SHP77 treated with DMSO at 0.1 percent for 48 hours (cell line): Measurements from ENCODE around the gene POLR1D.

Experiments
- DNase-seq: peaks from one replicate; lab custom pipeline; 2025; lab: John Stamatoyannopoulos, UW

The POLR1D gene

DNA sequence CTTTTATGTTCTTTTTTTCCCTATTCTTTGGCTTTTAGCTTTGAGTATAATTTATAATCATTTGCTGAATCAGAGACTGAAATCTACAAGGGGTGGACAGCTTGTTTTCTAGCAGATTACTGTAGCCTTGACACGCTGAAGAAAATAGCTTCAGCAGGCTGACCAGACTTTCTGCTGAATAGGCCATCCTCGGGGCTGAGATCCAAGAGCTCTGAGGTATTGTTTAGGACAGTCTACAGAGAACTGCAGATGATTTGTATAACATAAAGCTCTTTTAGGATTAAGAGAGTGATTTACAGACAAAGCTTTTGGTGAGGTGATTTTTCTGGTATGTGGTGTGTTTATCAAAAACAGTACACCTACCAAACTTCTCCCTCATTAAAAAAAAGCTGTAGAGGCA is 16.8 kb downstream of the POLR1D start:
- DNase-seq = no peak

DNA sequence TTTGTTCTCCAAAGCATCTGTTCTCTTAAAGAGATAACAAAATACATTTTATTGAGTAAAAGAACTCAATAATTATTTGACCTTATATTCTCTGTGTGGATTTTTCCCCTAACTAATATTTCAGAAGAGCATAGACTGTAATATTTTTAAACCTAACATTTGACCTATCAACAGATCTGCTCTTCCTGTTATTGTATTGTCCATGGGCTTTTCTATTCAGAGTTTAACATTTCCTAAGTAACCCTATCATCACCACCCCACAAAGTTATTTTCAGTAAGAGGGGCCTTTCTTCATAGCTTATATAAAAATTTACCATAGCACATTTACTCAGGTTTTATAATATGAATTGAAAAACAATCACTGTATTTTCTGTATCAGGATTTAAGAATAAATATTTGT is 17.5 kb downstream of the POLR1D start:
- no peak for DNase-seq

DNA sequence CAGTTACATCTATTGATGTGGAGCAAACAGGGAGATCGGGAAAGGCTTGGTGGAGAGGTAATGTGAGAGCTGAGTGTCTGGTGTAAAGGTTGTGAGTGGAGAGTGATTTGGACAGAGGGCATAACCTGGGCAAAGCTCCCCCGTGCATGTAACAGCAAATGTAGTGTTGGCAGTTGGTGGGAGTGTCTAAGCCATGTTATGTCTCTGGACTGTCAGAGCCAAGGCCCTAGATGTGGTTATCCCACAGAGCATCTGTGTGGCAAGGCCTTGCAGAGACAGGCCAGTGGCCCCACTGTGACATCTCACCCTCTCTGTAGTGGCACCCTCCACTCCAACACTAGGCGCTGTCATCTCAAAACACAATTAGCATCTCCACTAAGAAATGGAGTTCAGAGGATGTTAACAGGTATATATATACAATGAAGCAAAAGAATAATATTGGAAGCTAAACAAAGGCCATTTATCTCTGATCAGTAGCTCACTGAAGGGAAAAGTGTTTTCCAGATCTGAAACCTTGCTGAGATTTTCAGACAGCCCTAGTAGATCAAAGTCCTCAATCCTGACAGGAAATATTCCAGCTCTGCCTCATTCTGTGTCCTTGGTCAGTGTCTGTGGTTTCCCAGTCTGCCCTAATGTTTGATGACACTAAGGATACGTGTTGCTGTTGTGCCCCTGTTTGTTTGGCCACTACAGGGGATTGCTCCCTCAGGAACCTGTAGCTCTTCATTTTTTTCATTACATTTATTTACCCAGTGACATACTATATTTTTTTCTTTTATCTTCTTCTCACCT is 20.2 kb downstream of the POLR1D start:
- DNase-seq = no peak

DNA sequence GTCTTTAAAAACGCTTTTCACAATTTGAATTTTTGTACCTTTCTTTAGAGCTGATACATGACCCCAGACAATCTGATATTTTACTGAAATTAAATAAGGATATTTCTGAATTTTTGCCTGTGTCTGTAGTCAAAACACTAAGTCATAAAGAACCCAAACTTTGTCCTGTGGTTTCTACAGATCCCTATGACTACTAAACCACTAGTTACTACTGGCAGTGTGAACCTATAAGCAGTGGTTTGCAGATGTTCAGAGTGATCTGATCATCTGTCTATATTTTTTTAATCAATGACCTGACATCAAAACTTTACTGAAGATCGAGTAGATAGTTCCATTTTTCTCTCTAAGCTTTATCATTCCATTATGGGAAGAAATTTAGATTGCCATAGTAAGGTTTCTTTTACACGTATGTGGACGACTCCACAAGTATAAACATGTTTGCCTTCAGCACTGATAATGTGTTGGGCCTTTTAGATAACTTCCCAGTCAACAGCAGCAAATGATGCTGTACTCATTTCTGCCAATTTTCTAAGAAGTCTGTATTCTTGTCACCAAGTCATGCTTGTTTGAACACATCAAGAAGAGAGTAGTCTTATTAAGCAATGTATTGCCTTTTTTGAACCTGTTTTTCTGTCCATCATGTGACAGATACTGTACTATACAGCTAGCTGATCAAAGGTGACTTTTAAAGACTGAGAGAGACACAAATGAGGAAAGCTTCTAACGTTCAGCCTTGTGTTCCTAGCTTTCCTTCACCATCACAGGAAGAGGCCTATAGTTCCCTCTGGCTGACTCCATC is 21.8 kb downstream of the POLR1D start:
- DNase-seq = no peak

DNA sequence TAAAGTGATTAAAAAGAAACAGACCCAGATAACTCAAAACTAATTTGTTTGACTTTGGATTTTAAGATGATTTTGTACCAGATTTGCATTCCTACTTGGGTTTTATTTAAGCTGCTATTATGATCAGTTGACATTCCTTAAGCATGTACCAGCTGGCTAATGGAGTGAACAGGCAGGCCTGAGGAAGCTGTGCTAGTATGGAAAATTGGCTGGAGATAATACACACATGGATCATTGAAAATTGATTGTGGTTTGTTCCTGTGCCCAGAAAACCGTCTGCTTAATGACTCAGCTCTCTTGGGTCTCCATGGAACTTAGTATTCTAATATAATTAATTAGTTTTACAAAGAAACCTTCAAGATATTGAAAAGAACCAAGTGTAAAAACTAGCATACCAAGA is 22.6 kb downstream of the POLR1D start:
- no peak for DNase-seq

DNA sequence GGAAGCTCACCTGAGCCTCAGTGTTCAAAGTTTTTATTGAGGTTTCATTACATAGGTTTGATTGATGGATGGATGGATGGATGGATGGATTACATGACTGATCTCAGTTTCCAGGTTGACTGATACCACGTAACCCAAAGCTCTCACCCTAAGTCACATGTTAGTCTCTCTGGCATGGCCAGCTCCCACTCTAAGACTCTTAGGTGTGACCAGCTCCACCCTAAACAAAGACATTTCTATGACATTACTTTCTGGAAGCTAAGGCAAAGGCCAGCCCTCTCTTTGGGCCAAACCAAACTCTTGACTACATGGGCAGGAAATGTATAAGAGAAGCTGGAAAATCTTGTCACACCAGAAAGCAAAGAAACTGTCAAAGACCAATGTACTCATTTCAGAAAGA is 28.6 kb downstream of the POLR1D start:
- no peak for DNase-seq

DNA sequence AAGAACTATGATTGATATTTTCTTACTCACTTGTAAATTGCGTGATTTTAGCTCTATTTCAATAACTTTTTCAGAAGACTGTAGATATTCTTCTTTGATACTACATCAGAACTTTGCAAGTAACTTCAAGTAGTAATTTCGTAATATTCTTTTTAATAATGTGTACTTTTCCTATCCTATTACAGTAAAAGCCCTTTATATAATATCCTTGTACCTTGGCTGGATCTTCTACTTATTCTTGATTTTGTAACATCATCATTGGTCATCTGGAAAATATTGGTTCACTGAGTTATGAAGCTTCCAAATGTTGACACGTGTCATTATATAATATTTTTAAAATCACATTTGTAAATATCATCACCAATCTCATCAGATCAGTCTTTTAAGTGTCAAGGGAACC is 32.4 kb downstream of the POLR1D start:
- DNase-seq = no peak

DNA sequence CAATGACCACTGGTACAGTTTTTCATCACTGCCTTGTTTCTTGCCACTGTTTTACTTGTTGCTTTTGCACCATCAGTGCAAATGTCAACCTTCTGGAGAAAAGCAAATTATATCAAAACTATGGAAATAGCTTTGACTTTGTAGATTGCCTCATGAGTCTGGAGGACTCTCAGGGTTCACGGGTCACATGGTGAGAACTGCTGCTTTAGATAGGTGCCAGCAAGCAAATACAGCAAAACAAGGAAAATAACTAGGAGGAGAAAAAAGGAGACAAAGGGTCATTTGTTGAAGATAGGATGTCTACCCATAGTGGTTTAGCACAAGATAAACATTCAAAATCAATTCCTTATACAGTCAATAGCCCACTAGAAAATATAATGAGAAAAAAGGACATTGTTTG is 33.1 kb downstream of the POLR1D start:
- no peak for DNase-seq

DNA sequence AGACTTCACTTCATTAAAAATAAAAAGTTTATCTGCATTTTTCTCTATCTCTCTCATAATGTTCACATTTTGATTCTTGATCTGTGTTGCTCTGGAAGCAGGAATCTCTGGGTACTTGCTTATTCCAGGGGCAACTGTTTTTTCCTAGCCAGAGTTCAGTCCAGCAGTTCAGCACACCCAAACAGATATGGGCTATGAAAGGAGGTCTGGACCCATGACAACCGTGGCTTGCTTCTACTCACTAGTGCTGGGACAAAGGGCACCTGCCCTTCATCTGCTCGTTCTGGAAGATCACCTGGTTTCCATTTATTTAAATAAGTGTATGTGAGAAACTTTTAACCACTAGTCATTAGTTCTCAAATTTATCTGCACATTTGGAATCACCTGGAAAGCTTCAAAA is 36.0 kb downstream of the POLR1D start:
- no peak for DNase-seq

DNA sequence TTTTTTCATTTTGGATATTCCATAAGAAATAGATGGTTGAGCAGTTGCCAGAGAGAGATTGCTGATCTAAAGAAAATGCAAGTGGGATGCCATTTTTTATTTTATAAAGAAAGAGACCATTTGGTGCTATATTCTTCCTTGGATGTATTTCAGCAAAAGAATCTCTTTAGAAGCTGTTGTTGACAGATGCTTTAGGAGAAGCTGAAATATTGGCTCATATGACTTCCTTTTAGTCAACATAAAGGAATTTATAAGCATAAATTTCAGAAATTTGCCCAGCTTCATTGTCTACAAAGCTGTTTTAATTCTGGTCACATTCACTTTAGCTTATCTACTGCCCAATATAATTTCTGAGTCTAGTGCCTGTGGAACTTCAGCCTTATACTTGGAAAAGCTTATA is 36.9 kb downstream of the POLR1D start:
- no peak for DNase-seq

DNA sequence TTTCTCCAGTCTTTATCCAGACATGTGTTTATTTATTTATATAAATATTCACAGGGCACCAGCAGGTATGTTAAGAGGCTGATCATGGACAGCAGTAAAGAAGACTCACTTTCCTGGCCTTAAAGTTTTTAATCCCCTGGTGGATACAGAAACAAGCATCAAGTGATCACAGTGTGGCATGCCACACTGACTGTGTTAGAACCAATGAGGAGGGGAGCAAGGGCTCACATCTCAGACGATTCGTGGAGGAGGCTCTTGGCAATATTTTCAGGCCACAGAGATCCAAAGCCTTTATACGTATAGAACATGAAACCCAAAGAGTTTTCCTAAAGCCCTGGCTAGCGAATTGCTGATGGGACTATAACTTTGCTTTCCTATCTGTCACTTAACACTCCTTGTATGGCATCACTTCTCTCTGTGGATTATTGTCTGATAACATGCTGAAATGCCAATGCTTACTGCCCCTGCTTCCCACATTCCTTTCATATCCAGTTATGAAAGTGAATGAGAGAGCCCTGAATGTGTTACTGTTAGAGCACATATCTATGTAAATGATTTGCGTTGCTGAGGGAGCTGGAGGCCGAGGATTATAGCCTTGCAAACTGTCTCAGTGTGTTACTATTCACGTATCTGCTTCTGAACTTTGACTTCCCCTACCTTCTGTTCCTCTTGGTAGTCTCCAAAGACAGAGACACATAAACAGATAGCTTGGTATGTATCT is 37.6 kb downstream of the POLR1D start:
- DNase-seq = no peak

DNA sequence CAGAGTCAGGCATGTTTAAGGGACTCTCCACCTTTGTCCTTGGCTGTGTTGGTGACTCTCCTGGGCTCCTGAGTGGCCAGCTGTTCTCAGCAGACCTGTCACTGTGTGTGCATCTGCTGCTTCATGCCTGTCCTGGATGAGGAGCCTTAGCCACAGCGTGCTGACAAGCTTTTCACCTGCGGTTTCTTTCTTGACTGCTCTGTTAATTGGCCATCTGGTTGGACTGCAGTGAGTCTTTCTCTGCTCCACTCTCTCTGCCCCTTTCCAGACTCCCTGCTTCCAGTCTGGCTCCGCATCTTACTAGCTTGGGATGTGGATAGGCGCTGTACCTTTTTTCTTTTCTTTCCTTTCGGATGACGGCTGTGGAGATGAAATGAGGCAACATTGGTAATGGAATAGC is 38.8 kb downstream of the POLR1D start:
- no peak for DNase-seq

DNA sequence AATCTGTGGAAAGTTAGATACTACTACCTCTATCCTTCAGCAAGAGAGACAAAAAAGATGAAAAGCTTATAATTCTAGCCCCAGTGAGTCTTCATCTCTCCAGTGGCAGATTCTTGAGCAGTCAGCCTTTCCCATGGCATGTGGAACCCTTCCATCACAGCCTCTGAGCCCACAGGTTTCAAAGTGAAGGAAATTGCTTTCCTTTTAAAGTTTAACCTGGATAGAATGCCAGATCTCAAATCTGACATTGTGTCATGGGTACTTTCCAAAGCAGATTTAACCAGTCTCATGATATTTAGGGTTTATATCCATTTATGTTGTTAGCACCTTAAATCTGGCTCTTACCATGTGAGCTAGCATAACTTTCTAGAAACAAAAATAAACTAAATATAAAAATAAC is 39.3 kb downstream of the POLR1D start:
- no peak for DNase-seq

DNA sequence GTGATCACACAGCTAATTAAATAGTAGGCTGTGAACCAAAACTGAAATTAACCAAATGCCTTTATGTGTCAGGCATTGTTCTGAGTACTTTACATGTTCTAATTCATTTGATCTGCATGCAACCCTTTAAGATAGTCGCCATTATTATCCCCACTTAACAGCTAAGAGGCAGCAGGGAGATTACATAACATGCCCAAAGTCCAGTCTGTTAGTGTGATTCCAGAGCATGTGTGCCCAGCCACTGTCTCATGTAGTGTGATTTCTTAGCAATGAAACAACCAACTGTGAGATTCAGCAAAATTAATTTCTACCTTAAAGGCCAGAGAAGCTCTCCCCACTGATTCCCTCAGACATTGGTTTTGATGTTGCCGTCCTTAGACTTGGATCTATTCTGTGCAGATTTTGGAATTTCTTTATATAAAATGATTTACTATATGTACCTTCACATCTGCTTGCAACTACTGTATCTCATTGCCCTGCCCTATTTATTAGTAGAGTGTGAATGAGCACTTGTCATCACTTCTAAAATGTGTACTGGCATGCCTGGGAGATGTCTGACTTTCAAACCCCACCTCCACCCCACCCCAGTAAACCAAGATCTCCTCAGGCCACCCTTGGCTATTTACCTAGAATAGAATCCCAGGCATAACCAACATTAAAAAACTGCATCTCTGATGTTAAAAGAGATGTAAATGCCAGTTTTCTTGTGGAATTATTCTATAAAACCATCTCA is 41.2 kb downstream of the POLR1D start:
- DNase-seq = no peak

DNA sequence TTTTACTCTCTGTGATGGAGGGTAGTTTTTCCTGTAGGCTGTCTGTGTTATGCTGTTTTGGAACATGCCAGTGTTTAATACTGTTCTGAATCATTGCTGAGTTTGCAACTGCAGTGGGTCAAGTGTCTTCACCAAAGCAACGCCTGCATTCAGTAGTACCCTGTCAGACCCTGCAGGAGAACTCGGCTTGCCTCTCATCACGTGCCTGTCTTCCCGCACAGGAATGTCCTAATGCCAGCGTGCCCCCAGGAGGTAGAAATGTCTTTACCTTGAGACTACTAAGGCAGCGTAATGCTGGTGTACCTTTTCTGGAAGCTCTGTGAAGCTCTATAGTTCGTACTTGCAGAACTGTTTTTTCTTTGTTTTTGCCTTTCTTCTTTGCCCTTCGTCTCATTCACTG is 42.3 kb downstream of the POLR1D start:
- DNase-seq = no peak

DNA sequence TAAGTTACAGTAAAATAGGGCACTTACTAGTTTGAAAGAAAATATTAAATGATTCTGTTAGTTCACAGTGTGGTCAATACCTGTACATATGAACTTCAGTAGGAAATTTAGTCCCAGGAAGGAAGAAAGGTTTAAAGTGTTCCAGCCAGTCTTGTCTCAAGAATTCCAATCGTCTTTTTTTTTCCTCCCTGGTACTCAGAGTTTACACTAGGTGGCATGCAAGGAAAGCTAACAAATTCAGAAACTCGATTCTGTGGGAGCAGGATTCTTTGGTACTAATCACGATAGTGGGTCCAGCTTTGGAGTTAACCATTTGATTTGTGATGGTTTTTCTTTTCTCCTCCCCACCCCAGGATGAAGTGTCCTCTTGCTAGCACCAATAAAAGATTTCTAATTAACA is 43.6 kb downstream of the POLR1D start:
- DNase-seq = no peak

DNA sequence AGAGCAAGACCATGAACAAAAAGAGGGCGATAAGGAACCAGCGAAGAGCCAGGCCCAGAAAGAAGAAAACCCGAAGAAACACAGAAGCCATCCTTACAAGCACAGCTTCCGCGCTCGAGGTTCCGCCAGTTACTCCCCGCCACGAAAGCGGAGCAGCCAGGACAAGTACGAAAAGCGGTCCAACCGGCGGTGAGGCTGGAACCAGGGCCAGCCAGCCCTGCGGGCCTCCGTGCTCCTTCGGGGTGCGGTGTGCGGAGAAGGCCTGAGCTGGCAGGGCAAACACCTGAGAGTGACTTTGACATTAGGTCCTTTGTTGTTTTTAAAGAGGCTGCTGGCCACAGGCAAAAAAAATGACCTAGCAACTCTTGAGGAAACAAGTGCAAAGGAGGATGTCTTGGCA is 44.1 kb downstream of the POLR1D start:
- DNase-seq = no peak

DNA sequence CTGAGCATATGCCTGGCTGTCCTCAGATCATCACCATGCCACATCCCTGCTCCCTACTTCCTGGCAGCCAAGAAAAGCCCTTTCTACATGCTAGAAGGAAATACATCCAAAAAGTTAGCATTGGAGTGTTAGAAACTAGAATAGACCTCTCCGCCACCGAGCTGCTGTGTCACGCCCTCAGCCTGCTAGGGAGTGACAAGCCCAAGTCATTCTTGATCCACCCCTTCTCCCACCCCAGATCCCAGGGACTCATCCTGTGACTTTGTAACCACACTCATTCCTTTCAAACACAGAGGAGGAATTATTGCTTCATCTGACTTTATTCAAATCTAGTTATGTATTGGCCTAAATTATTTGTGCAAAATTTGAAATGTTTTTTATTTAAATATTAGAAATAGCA is 45.3 kb downstream of the POLR1D start:
- DNase-seq = no peak

DNA sequence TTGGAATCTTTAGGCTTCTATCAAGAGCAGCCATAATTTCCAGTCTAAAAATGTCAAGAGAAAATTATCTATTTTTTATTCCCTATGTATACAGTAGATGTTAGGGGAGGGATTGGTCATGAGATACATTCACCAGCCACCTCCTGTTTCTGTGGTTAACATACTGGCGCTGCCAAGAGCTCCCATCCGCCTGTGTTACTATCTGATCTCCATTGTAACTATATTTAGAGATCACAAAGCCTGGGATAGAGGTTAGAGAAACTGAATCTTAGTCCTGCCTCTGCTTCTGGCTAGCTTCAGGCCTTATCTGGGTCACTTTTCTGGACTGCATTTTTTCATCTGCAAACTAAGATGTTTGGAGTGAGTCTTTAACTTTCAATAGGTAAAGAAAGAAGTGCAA is 46.3 kb downstream of the POLR1D start:
- no peak for DNase-seq

DNA sequence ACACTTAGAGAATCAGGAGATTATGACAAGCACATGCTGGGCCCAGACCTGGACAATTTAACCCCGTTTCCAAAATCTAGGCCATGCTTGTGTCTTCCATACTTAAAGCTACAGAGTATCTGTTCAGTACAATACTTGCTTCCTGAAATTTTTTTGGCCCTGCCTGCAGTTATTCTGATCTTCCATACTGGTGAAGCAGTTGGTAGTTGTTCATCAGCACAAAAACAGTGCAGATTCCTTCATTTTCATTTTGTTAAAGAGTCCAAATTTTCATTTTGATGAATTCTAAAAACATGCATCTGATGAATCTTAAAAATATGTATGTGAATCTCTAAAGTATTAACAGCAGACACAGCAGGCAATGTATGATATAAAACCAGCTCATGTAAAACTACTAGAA is 49.2 kb downstream of the POLR1D start:
- no peak for DNase-seq

DNA sequence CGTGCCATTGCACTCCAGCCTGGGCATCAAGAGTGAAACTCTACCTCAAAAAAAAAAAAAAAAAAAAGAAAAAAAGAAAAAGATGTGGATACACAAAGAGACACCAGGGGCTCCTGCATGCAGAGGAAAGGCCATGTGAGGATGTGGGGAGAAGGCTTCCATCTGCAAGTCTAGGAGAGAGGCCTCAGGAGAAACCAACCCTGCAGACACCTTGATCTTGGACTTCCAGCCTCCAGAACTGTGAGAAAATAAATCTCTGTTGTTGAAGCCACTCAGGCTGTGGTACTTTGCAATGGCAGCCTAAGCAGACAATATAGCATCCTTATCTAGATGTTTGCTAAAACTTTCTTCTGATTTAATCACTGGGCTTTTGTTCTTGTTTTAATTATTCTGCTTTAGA is 50.3 kb downstream of the POLR1D start:
- DNase-seq = no peak
